Measurements from ENCODE around the gene RGL2.

RGL2 gene

GRCh38 chr6:33321227-33321626 is 22.5 kb upstream of the RGL2 start:
- Mint-ChIP-seq H3K4me1 (ENCODE audit: low read depth) (peaks cover 61% of the 10 kb centered on the region), H3K9me3 (ENCODE audit: low read depth) (no peaks in the 10 kb centered on the region), H3K27ac (peak overlapping the region; percentile 75), H3K4me3 (peak overlapping the region; percentile 93), H3K27me3 (no peaks in the 10 kb centered on the region), H3K36me3 (peaks cover 6% of the 10 kb centered on the region)

GRCh38 chr6:33320315-33321181 is 21.8 kb upstream of the RGL2 start:
- Mint-ChIP-seq H3K36me3 (peaks cover 6% of the 10 kb centered on the region), H3K4me1 (ENCODE audit: low read depth) (peaks cover 65% of the 10 kb centered on the region), H3K27me3 (no peaks in the 10 kb centered on the region), H3K4me3 (peak overlapping the region; percentile 93), H3K9me3 (ENCODE audit: low read depth) (no peaks in the 10 kb centered on the region), H3K27ac (peak overlapping the region; percentile 75)

- peaks cover 6% of the 10 kb centered on the region for H3K36me3 Mint-ChIP-seq
- peaks cover 70% of the 10 kb centered on the region for H3K4me1 Mint-ChIP-seq (ENCODE audit: low read depth)
- H3K9me3 Mint-ChIP-seq (ENCODE audit: low read depth) = no peaks in the 10 kb centered on the region
- H3K27ac Mint-ChIP-seq = peak overlapping the region; percentile 68
- no peaks in the 10 kb centered on the region for H3K27me3 Mint-ChIP-seq
- peak overlapping the region; percentile 93 for H3K4me3 Mint-ChIP-seq
Measured at GRCh38 chr6:33319939-33320314, 21.2 kb upstream of the RGL2 start.

GRCh38 chr6:33318426-33319073 is 19.8 kb upstream of the RGL2 start:
- H3K27ac Mint-ChIP-seq = peak overlapping the region; percentile 95
- no peaks in the 10 kb centered on the region for H3K9me3 Mint-ChIP-seq (ENCODE audit: low read depth)
- H3K36me3 Mint-ChIP-seq = peaks cover 6% of the 10 kb centered on the region
- H3K4me3 Mint-ChIP-seq = peak overlapping the region; percentile 93
- no peaks in the 10 kb centered on the region for H3K27me3 Mint-ChIP-seq
- H3K4me1 Mint-ChIP-seq (ENCODE audit: low read depth) = peaks cover 70% of the 10 kb centered on the region

- H3K27me3 Mint-ChIP-seq = no peaks in the 10 kb centered on the region
- peaks cover 68% of the 10 kb centered on the region for H3K4me1 Mint-ChIP-seq (ENCODE audit: low read depth)
- peaks cover 6% of the 10 kb centered on the region for H3K36me3 Mint-ChIP-seq
- no peaks in the 10 kb centered on the region for H3K9me3 Mint-ChIP-seq (ENCODE audit: low read depth)
- peak within 1 kb of the TSS; percentile 93 for H3K4me3 Mint-ChIP-seq
- H3K27ac Mint-ChIP-seq = peak within 1 kb of the TSS; percentile 95
Measured at GRCh38 chr6:33317669-33318425, 19.1 kb upstream of the RGL2 start, which contains the start of gene ZBTB22. TSS of gene ZBTB22 (minus strand) at chr6:33317744. CDS start at chr6:33316916, 828 bp downstream.

GRCh38 chr6:33317419-33317668 is 18.6 kb upstream of the RGL2 start:
- Mint-ChIP-seq H3K36me3 (peaks cover 6% of the 10 kb centered on the region), H3K9me3 (ENCODE audit: low read depth) (no peaks in the 10 kb centered on the region), H3K4me1 (ENCODE audit: low read depth) (peaks cover 68% of the 10 kb centered on the region), H3K4me3 (peak overlapping the region; percentile 80), H3K27ac (peak overlapping the region; percentile 28), H3K27me3 (no peaks in the 10 kb centered on the region)

- Mint-ChIP-seq H3K9me3 (ENCODE audit: low read depth) (no peaks in the 10 kb centered on the region), H3K4me3 (peak overlapping the region; percentile 80), H3K4me1 (ENCODE audit: low read depth) (peaks cover 68% of the 10 kb centered on the region), H3K27me3 (no peaks in the 10 kb centered on the region), H3K27ac (peak overlapping the region; percentile 50), H3K36me3 (peaks cover 3% of the 10 kb centered on the region)
Measured at GRCh38 chr6:33316603-33317418, 18.1 kb upstream of the RGL2 start.

- peak overlapping the region; percentile 97 for H3K4me3 Mint-ChIP-seq
- peaks cover 3% of the 10 kb centered on the region for H3K36me3 Mint-ChIP-seq
- no peaks in the 10 kb centered on the region for H3K9me3 Mint-ChIP-seq (ENCODE audit: low read depth)
- H3K4me1 Mint-ChIP-seq (ENCODE audit: low read depth) = peaks cover 67% of the 10 kb centered on the region
- H3K27me3 Mint-ChIP-seq = no peaks in the 10 kb centered on the region
- H3K27ac Mint-ChIP-seq = peak overlapping the region; percentile 46
Measured at GRCh38 chr6:33315793-33316602, 17.3 kb upstream of the RGL2 start.

GRCh38 chr6:33314943-33315792 is 16.4 kb upstream of the RGL2 start:
- peak overlapping the region; percentile 97 for H3K4me3 Mint-ChIP-seq
- H3K4me1 Mint-ChIP-seq (ENCODE audit: low read depth) = peaks cover 64% of the 10 kb centered on the region
- no peaks in the 10 kb centered on the region for H3K9me3 Mint-ChIP-seq (ENCODE audit: low read depth)
- peaks cover 3% of the 10 kb centered on the region for H3K36me3 Mint-ChIP-seq
- no peaks in the 10 kb centered on the region for H3K27me3 Mint-ChIP-seq
- H3K27ac Mint-ChIP-seq = peak overlapping the region; percentile 97

- Mint-ChIP-seq H3K27me3 (no peaks in the 10 kb centered on the region), H3K27ac (peak overlapping the region; percentile 97), H3K4me3 (peak overlapping the region; percentile 97), H3K36me3 (peaks cover 3% of the 10 kb centered on the region), H3K4me1 (ENCODE audit: low read depth) (peaks cover 60% of the 10 kb centered on the region), H3K9me3 (ENCODE audit: low read depth) (no peaks in the 10 kb centered on the region)
Measured at GRCh38 chr6:33314515-33314942, 15.8 kb upstream of the RGL2 start.

- peaks cover 56% of the 10 kb centered on the region for H3K4me1 Mint-ChIP-seq (ENCODE audit: low read depth)
- no peaks in the 10 kb centered on the region for H3K9me3 Mint-ChIP-seq (ENCODE audit: low read depth)
- peak within 1 kb of the TSS; percentile 97 for H3K27ac Mint-ChIP-seq
- no peaks in the 10 kb centered on the region for H3K27me3 Mint-ChIP-seq
- H3K36me3 Mint-ChIP-seq = peaks cover 3% of the 10 kb centered on the region
- H3K4me3 Mint-ChIP-seq = peak within 1 kb of the TSS; percentile 97
Measured at GRCh38 chr6:33313709-33314514, 15.2 kb upstream of the RGL2 start, which contains the start of gene TAPBP. TSS of gene TAPBP (minus strand) at chr6:33314078. CDS start at chr6:33314041, 37 bp downstream.

- Mint-ChIP-seq H3K27ac (peak overlapping the region; percentile 97), H3K4me1 (ENCODE audit: low read depth) (peaks cover 56% of the 10 kb centered on the region), H3K4me3 (peak overlapping the region; percentile 97), H3K9me3 (ENCODE audit: low read depth) (no peaks in the 10 kb centered on the region), H3K27me3 (no peaks in the 10 kb centered on the region), H3K36me3 (peaks cover 4% of the 10 kb centered on the region)
Measured at GRCh38 chr6:33313105-33313708, 14.5 kb upstream of the RGL2 start.
